Panc1 (cell line): ENCODE data around the gene SLC7A5. TPM values are rescaled to one million over a fixed set of nuclear protein-coding genes. Genes with fewer than 3 reads are reported as not detected.
"Not testable (repeated sequence)": the region's sequence is repeated elsewhere in the genome, so short reads cannot be mapped to it uniquely, and the experiment has no call there.

Experiments
- ATAC-seq: fragments of 200-7000 bp; cut with Tn5 transposase; 2 replicates; pipeline ENCODE4 v1.9.1; 2020; ENCODE audit warnings: mild to moderate bottlenecking, moderate library complexity
- BruUV-seq: library from RNA; stranded (reverse); fragments of 400-500 nt; replicated peaks from 2 replicates; lab custom pipeline; 2021; lab: Mats Ljungman, UMichigan
- CTCF ChIA-PET: fragments of 300-600 bp; sonication (Branson Sonifier 250); formaldehyde crosslinking; loops from one replicate; lab custom pipeline; 2022; ENCODE audit warnings: antibody characterized with exemption; lab: Charles Lee
- POLR2A ChIA-PET: fragments of 300-600 bp; sonication (Branson Sonifier 250); formaldehyde crosslinking; loops from one replicate; lab custom pipeline; 2022; ENCODE audit warnings: antibody characterized with exemption; lab: Charles Lee
- DNase-seq: peaks from one replicate; pipeline ENCODE4 v3.0.0-alpha.2; 2010; ENCODE audit warnings: low read depth, low spot score
- H3K27ac ChIP-seq: 2 replicates; pipeline ENCODE4 v1.5.1; 2011; ENCODE audit warnings: mild to moderate bottlenecking, low read length, inconsistent platforms
- H3K27me3 ChIP-seq: fragments of 200-500 bp; sonication (Bioruptor generic); 2 replicates; pipeline ENCODE4 v1.6.0; 2014; ENCODE audit warnings: low read length, inconsistent platforms; ENCODE audit not compliant: control insufficient read depth, insufficient read depth
- H3K36me3 ChIP-seq: fragments of 200-500 bp; sonication (Bioruptor generic); 2 replicates; pipeline ENCODE4 v1.5.1; 2014; ENCODE audit warnings: inconsistent platforms, mild to moderate bottlenecking, low read length, moderate library complexity; ENCODE audit not compliant: control insufficient read depth, insufficient read depth
- H3K4me1 ChIP-seq: 2 replicates; pipeline ENCODE4 v1.5.1; 2011; ENCODE audit warnings: inconsistent platforms, mild to moderate bottlenecking, low read length, moderate library complexity; ENCODE audit not compliant: control insufficient read depth, insufficient read depth
- H3K4me3 ChIP-seq, 2 experiments: 2 replicates each; pipeline ENCODE4 v1.5.1; 2011 to 2012; ENCODE audit warnings: low read depth in 2 of 2, low read length in 2 of 2, mild to moderate bottlenecking in 2 of 2, inconsistent platforms in 1 of 2, moderate library complexity in 1 of 2
- H3K9me3 ChIP-seq: fragments of 200-500 bp; sonication (Bioruptor generic); 2 replicates; pipeline ENCODE4 v1.5.1; 2014; ENCODE audit warnings: low read depth, mild to moderate bottlenecking, inconsistent platforms, low read length, moderate library complexity; ENCODE audit not compliant: control insufficient read depth, insufficient read depth
- POLR2AphosphoS5 ChIP-seq: IDR thresholded peaks from 2 replicates; pipeline ENCODE4 v1.6.1; 2012; ENCODE audit warnings: mild to moderate bottlenecking, low read depth, low read length, moderate library complexity
- SIN3A ChIP-seq: IDR thresholded peaks from 2 replicates; pipeline ENCODE4 v1.6.1; 2012; ENCODE audit warnings: low read depth, mild to moderate bottlenecking, low read length, moderate library complexity, borderline replicate concordance; ENCODE audit not compliant: insufficient read depth
- TCF7L2 ChIP-seq: IDR thresholded peaks from 2 replicates; pipeline ENCODE4 v1.6.1; 2011; ENCODE audit warnings: mild to moderate bottlenecking, low read depth, low read length, inconsistent platforms
- in situ Hi-C: cut with HindIII; loops from 2 replicates; pipeline ENCODE4 v1.10.0; 2016; ENCODE audit warnings: low sequenced_read_pairs, low pct_unique_long_range_greater_than_20kb
- intact Hi-C: fragments of 100-400 bp; cut with micrococcal nuclease; formaldehyde crosslinking; loops from one replicate; pipeline ENCODE4 v1.10.0; 2022; ENCODE audit not compliant: unreplicated experiment
- total RNA-seq: library from RNA; stranded (reverse); gene quantifications from one replicate; pipeline ENCODE4 v1.2.1, GENCODE V29; 2021; ENCODE audit not compliant: unreplicated experiment
- TF ChIP-seq, protein P1 (sequence below): fragments of 450-650 bp; IDR thresholded peaks from 2 replicates; pipeline ENCODE4 v1.5.1; 2017; ENCODE audit warnings: mild to moderate bottlenecking
- TF ChIP-seq, protein P2 (sequence below), 2 experiments: IDR thresholded peaks; 2 replicates each; pipeline ENCODE4 v1.6.1; 2011 to 2012; ENCODE audit warnings: low read depth in 2 of 2, control low read depth in 1 of 2, low read length in 1 of 2, mild to moderate bottlenecking in 1 of 2, moderate library complexity in 1 of 2; ENCODE audit not compliant: insufficient read depth in 1 of 2

The SLC7A5 gene
- total RNA-seq, 1 experiment from 2014 or later, result 231 TPM

DNA sequence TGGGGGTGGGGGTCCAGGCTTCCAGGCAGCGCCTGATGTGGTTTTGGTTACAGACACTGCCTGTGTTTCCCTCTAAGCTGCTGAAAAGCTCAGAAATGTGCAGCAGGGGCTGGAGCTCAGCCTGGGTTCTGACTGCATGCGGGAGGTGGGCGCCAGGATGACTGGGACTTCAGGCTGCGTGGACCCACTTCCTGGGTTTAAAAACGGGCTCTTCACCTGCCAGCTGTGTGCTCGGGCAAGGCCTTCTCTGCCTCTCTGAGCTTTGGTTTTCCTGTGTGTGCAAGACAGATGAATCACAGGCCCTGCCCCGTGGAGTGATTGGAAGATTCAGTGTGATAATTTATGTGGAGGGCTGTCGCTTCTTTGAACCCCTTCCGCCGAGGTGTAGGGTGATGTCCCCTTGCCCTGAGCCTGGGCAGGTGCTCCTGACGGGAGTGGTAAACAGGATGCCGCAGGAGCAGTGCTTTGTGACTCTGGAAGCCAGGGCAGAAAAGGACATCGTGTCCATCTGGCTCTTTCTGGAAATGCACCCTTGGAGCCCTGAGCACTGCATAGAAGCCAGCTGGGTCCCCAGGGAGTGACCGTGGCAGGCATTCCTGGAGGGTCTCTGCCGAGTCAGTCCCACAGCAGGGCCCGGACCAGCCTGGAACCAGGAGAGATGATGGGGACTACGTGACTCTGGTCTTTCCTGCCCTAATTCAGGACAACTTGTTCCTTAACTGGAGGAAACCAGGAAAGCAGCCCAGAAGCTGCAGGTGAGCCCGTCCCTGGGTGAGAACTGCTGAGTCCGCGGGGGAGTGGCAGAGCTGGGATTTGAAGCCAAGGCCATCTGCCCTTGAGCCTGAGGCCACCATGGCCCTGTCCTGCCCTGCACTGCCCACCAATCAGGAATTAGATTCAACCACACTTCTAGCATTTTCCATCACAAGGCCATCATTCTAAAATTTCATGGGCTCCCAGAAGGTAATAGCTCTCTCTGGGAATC lies 28.5 kb upstream of the SLC7A5 start:
- CTCF ChIA-PET, result no interaction called here
- ATAC-seq (no peak), DNase-seq (no peak)
- H3K4me1 ChIP-seq, result no peaks in the 10 kb centered on the region
- H3K36me3 ChIP-seq, result no peaks in the 10 kb centered on the region
- H3K27ac ChIP-seq, result no peak overlapping the region
- in situ Hi-C loops (no loop called here), intact Hi-C loops (no loop called here)
- POLR2A ChIA-PET, result no interaction called here
- H3K27me3 ChIP-seq, result no peaks in the 10 kb centered on the region
- no peaks in the 10 kb centered on the region for H3K9me3 ChIP-seq
- TF ChIP-seq POLR2AphosphoS5 (no peak), TCF7L2 (no peak)
- BruUV-seq, result no TSS peak
- H3K4me3 ChIP-seq, result no peak overlapping the region

DNA sequence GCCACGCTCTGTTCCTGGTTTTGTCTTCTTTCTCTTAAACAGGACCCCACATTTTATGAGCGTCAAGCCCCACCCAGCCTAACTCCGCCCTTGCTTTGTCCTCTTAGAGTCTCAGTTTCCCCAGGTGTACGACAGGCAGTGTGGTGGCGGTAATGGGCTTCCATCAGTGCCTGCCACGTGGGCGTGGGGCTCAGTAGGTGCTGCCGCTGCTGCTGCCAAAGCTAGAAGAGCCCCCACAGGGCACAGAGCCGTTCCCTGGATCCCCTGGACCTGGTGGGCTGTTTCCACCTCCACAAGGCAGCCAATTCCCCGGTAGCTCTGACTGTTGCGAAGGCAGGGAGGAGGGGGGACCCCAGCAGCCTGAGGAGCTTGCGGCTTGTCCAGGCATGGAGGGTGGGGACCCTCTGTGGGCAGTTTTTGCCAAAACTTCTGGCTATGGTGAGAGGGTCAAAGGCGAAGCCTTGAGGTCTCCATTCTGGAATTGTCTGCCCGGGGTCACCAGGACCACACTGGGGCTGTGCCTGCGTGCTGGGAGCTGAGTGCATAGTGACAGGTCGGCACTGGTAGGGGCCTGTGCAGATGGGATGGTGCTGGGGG lies 27.7 kb upstream of the SLC7A5 start:
- POLR2A ChIA-PET, ATAC-seq, CTCF ChIA-PET: not testable (repeated sequence)

DNA sequence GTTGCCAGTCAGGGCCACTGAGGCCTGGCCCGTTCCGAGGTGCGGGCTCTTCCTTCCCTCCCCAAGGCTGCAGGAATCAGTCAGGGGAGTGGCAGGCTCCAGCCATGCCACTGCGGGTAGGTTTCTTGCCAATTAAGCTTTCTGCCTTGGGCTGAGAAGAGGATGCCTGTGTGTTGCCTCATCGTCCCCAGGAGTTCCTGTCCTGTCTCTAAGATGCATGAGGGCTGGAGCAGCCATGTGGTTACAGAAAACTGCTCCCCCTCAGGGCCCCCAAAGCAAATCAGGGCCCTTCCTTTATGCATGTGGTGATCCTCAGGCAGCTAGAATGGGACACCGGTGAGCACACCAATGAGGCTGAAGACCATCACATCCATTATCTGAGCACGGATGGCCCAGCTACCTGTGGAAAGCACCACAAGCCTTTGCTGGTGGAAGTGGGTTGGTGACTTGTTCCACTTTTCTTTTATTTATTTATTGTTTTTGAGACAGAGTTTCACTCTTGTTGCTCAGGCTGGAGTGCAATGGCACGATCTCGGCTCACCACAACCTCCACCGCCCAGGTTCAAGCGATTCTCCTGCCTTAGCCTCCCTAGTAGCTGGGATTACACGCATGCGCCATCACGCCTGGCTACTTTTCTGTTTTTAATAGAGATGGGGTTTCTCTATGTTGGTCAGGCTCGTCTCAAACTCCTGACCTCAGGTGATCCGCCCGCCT lies 27.0 kb upstream of the SLC7A5 start:
- H3K27ac ChIP-seq, POLR2A ChIA-PET, ATAC-seq, BruUV-seq, H3K27me3 ChIP-seq, H3K9me3 ChIP-seq, H3K36me3 ChIP-seq, intact Hi-C loops, H3K4me3 ChIP-seq, in situ Hi-C loops, H3K4me1 ChIP-seq, DNase-seq: not testable (repeated sequence)
- CTCF ChIA-PET, result interaction anchor here (0.6 kb wide), 1 partner anchor 12 kb away, joined by 14 read pairs; no protein-coding TSS in a partner anchor

More for the DNA sequence above, 27.7 kb upstream of the SLC7A5 start:
- H3K27me3 ChIP-seq, H3K4me3 ChIP-seq, DNase-seq, H3K27ac ChIP-seq, BruUV-seq, intact Hi-C loops, H3K4me1 ChIP-seq, H3K9me3 ChIP-seq, in situ Hi-C loops, H3K36me3 ChIP-seq: not testable (repeated sequence)

DNA sequence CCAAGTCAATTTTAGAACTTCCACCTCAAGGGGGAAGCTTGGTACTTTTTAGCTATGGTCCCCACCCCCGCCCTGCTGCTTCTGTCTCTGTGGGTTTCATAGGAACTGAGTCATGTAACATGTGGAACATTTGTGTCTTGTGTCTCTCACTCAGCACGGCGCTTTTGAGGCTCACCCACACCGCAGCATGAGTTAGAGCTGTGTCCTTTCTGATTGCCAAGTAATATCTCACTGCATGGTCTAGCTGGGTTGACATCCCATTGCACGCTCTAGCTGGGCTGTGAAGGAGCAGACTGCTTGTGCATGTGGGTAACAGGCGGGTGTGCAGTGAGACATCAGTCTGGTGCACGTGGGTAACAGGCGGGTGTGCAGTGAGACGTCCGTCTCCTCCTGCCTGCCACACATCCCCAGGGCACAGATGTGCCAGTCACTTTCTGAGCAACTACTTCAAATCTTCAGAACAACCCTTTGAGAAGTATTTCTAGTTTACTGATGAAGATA lies 26.4 kb upstream of the SLC7A5 start:
- POLR2A ChIA-PET, result no interaction called here
- in situ Hi-C loops, result no loop called here
- no peak for ATAC-seq

More for the DNA sequence above, 26.4 kb upstream of the SLC7A5 start:
- Histone ChIP-seq H3K27ac (no peak overlapping the region), H3K9me3 (no peaks in the 10 kb centered on the region), H3K4me1 (no peaks in the 10 kb centered on the region), H3K27me3 (no peaks in the 10 kb centered on the region), H3K36me3 (no peaks in the 10 kb centered on the region), H3K4me3 (no peak overlapping the region)
- TF ChIP-seq, protein P1, sequence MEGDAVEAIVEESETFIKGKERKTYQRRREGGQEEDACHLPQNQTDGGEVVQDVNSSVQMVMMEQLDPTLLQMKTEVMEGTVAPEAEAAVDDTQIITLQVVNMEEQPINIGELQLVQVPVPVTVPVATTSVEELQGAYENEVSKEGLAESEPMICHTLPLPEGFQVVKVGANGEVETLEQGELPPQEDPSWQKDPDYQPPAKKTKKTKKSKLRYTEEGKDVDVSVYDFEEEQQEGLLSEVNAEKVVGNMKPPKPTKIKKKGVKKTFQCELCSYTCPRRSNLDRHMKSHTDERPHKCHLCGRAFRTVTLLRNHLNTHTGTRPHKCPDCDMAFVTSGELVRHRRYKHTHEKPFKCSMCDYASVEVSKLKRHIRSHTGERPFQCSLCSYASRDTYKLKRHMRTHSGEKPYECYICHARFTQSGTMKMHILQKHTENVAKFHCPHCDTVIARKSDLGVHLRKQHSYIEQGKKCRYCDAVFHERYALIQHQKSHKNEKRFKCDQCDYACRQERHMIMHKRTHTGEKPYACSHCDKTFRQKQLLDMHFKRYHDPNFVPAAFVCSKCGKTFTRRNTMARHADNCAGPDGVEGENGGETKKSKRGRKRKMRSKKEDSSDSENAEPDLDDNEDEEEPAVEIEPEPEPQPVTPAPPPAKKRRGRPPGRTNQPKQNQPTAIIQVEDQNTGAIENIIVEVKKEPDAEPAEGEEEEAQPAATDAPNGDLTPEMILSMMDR, result no peak
- TF ChIP-seq SIN3A (no peak), POLR2AphosphoS5 (no peak), TCF7L2 (no peak)
- TF ChIP-seq, protein P2, sequence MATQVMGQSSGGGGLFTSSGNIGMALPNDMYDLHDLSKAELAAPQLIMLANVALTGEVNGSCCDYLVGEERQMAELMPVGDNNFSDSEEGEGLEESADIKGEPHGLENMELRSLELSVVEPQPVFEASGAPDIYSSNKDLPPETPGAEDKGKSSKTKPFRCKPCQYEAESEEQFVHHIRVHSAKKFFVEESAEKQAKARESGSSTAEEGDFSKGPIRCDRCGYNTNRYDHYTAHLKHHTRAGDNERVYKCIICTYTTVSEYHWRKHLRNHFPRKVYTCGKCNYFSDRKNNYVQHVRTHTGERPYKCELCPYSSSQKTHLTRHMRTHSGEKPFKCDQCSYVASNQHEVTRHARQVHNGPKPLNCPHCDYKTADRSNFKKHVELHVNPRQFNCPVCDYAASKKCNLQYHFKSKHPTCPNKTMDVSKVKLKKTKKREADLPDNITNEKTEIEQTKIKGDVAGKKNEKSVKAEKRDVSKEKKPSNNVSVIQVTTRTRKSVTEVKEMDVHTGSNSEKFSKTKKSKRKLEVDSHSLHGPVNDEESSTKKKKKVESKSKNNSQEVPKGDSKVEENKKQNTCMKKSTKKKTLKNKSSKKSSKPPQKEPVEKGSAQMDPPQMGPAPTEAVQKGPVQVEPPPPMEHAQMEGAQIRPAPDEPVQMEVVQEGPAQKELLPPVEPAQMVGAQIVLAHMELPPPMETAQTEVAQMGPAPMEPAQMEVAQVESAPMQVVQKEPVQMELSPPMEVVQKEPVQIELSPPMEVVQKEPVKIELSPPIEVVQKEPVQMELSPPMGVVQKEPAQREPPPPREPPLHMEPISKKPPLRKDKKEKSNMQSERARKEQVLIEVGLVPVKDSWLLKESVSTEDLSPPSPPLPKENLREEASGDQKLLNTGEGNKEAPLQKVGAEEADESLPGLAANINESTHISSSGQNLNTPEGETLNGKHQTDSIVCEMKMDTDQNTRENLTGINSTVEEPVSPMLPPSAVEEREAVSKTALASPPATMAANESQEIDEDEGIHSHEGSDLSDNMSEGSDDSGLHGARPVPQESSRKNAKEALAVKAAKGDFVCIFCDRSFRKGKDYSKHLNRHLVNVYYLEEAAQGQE (IDR thresholded peaks at IDR 0.05; ENCODE audit: insufficient read depth in 1 of 2, low read depth in 2 of 2, low read length in 1 of 2), result no peak
- CTCF ChIA-PET, result no interaction called here
- no TSS peak for BruUV-seq
- intact Hi-C loops, result no loop called here
- no peak for DNase-seq
